ACC112 (cell line): ENCODE measurements around the gene RMDN2.

ENCODE experiments used
- H2AFZ ChIP-seq: fragments of 200-600 bp; sonication (generic); one replicate; pipeline ENCODE4 v1.6.0; 2017; ENCODE audit warnings: antibody characterized with exemption, low read length; ENCODE audit not compliant: unreplicated experiment
- H3K27ac ChIP-seq: fragments of 200-600 bp; sonication (generic); 2 replicates; pipeline ENCODE4 v1.5.1; 2014; ENCODE audit warnings: low read depth, mild to moderate bottlenecking, antibody characterized with exemption, low read length, moderate library complexity
- H3K27me3 ChIP-seq: fragments of 200-600 bp; sonication (generic); 2 replicates; pipeline ENCODE4 v1.6.1; 2014; ENCODE audit warnings: mild to moderate bottlenecking, antibody characterized with exemption, low read length, moderate library complexity, mixed read lengths; ENCODE audit not compliant: insufficient read depth
- H3K36me3 ChIP-seq: fragments of 200-600 bp; sonication (generic); 2 replicates; pipeline ENCODE4 v1.6.1; 2016; ENCODE audit warnings: mild to moderate bottlenecking, antibody characterized with exemption, low read length, moderate library complexity, mixed read lengths; ENCODE audit not compliant: insufficient read depth
- H3K4me1 ChIP-seq: fragments of 200-600 bp; sonication (generic); one replicate; pipeline ENCODE4 v1.6.1; 2016; ENCODE audit warnings: low read length, mixed read lengths; ENCODE audit not compliant: insufficient read depth, unreplicated experiment, control insufficient read depth
- H3K4me3 ChIP-seq: fragments of 200-600 bp; sonication (generic); 2 replicates; pipeline ENCODE4 v1.5.1; 2014; ENCODE audit warnings: mild to moderate bottlenecking, low read depth, low read length
- H3K79me2 ChIP-seq: fragments of 200-600 bp; sonication (generic); one replicate; pipeline ENCODE4 v1.6.0; 2016; ENCODE audit warnings: low read length; ENCODE audit not compliant: control insufficient read depth, unreplicated experiment, insufficient read depth

The RMDN2 gene

GRCh38 chr2:37898448-37898847 lies 26.6 kb upstream of the RMDN2 start:
- Histone ChIP-seq H3K79me2 (no peaks in the 10 kb centered on the region), H3K27ac (no peak overlapping the region), H3K27me3 (no peaks in the 10 kb centered on the region), H3K4me1 (no peaks in the 10 kb centered on the region), H2AFZ (no peak overlapping the region), H3K4me3 (no peak overlapping the region), H3K36me3 (no peaks in the 10 kb centered on the region)

- Histone ChIP-seq H3K27ac (no peak overlapping the region), H3K4me1 (no peaks in the 10 kb centered on the region), H3K4me3 (no peak overlapping the region), H3K36me3 (no peaks in the 10 kb centered on the region), H3K27me3 (no peaks in the 10 kb centered on the region), H2AFZ (no peak overlapping the region), H3K79me2 (no peaks in the 10 kb centered on the region)
Measured at GRCh38 chr2:37902991-37903390, 22.1 kb upstream of the RMDN2 start.

DNA sequence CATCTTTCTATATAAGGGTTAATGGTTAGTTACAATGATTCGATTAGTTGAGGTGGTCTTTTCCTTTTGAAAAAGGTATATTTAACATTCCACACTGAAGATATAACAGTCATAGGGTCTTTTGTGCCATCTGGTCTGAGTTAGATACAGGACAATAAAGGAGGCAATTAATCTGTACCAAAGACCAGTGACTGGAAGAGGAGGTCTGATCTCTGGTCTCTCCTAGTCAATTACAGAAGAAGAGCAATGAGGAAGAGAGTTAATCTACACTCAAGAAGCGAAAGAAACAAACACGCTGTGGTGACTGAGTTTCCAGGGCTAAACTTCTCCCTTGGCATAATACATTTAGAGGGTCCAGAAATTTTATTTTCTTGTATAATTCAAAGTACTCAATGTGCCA lies 20.7 kb upstream of the RMDN2 start:
- no peak overlapping the region for H2AFZ ChIP-seq
- no peaks in the 10 kb centered on the region for H3K4me1 ChIP-seq
- no peak overlapping the region for H3K27ac ChIP-seq
- no peaks in the 10 kb centered on the region for H3K36me3 ChIP-seq
- H3K4me3 ChIP-seq, result no peak overlapping the region
- H3K27me3 ChIP-seq, result no peaks in the 10 kb centered on the region
- no peaks in the 10 kb centered on the region for H3K79me2 ChIP-seq

DNA sequence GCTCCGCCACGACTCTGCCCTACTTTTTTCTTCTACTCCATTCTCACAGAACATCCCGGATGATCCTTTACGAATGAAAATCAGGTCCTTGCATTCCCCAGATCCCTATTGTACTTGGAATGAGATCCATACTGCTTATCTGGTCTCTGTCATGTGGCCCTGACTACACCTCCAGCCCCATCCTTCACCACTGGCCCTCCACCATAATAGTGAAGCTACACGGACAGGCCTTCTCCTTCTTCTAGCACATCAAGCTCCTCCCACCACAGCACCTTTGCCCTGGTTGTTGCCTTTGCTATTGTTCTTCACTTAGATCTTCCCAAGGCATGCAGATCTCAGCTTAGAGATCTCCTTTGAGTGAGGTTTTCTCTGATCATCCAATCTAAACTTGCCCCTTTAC lies 20.1 kb upstream of the RMDN2 start:
- no peaks in the 10 kb centered on the region for H3K4me1 ChIP-seq
- H3K36me3 ChIP-seq, result no peaks in the 10 kb centered on the region
- no peak overlapping the region for H3K27ac ChIP-seq
- no peaks in the 10 kb centered on the region for H3K79me2 ChIP-seq
- no peaks in the 10 kb centered on the region for H3K27me3 ChIP-seq
- no peak overlapping the region for H2AFZ ChIP-seq
- H3K4me3 ChIP-seq, result no peak overlapping the region

DNA sequence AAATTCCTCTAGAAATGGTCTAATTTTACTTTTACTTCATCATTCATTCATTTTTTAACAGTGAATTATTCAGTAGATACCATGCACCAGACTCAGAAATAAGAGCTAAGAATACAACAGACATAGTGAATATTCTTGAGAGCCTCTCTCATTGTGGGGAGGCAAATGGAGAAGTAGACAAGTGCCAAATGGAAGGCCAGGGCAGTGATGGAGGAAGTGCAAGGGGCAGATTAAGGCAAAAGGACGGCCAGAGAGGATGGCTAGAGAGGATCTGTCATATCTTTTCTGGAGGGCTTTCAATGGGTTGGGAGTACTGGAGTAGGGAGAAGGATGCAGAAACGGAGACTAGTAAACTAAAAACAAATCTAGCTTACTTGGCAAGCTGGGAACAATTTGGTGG lies 19.0 kb upstream of the RMDN2 start:
- Histone ChIP-seq H3K27ac (no peak overlapping the region), H3K4me1 (no peaks in the 10 kb centered on the region), H3K27me3 (no peaks in the 10 kb centered on the region), H3K36me3 (no peaks in the 10 kb centered on the region), H2AFZ (no peak overlapping the region), H3K79me2 (no peaks in the 10 kb centered on the region), H3K4me3 (no peak overlapping the region)

DNA sequence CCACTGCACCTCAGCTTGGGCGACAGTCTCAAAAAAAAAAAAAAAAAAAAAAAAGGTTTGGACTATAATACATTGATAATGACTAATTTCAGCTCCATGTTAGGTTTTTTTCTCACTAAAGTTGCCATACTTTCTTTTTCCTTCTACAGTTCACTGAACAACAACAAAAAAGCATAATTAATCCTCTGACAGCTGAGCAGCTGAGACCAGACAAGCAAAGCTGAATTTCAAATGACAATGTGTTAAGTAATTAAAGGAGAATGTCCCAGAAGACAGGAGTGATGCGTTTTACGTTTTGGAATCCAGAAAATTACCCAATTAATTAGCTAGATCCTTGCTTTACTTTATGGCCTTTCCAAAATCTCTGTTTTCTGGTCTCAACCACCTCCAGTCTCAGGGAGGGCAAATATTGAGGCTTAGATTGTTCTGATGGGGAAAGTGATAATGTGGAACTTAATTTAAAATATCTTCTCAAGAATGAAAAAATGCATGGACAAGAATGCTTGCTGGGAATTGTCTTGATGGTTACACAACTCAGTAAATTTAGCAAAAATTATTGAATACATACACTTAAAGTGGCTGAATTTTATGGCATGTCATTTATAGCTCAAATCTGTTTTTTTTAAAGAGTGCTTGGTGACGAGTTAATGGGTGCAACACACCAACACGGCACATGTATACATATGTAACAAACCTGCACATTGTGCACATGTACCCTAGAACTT lies 17.4 kb upstream of the RMDN2 start:
- peaks cover 9% of the 10 kb centered on the region for H3K4me1 ChIP-seq
- H3K79me2 ChIP-seq, result no peaks in the 10 kb centered on the region
- no peaks in the 10 kb centered on the region for H3K27me3 ChIP-seq
- H3K4me3 ChIP-seq, result no peak overlapping the region
- no peak overlapping the region for H3K27ac ChIP-seq
- no peak overlapping the region for H2AFZ ChIP-seq
- H3K36me3 ChIP-seq, result no peaks in the 10 kb centered on the region

DNA sequence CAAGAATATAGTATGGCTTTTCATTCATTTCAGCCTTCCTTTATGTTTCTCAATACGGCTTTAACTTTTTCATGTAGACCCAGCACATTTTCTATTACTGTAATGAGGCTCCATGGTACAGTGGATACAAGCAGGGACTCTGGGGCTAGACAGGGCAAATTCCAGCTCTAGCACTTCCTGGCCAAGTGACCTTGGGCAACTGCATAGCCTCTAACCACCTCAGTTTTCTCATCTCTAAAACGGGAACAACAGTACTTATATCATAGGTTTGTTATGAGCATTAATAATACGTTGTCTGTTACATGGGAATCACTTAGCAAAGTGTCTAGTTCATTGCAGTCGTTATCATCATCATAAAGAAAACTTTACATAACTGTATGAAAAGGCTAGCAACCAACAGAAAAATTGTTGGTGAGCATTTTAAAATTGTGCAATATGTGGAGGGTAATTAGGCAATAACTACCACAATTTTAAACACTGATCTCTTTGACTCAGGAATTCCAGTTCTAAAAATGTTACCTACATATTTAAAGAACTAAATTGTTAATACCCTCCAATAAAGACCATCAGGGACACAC lies 13.7 kb upstream of the RMDN2 start:
- no peaks in the 10 kb centered on the region for H3K36me3 ChIP-seq
- H3K4me3 ChIP-seq, result no peak overlapping the region
- H3K4me1 ChIP-seq, result peaks cover 15% of the 10 kb centered on the region
- H3K27me3 ChIP-seq, result no peaks in the 10 kb centered on the region
- H3K27ac ChIP-seq, result peak overlapping the region; percentile 55
- H2AFZ ChIP-seq, result no peak overlapping the region
- H3K79me2 ChIP-seq, result no peaks in the 10 kb centered on the region

GRCh38 chr2:37912056-37912455 lies 13.0 kb upstream of the RMDN2 start:
- Histone ChIP-seq H3K36me3 (no peaks in the 10 kb centered on the region), H2AFZ (no peak overlapping the region), H3K27me3 (no peaks in the 10 kb centered on the region), H3K27ac (peak overlapping the region; percentile 55), H3K4me3 (no peak overlapping the region), H3K79me2 (no peaks in the 10 kb centered on the region), H3K4me1 (peaks cover 22% of the 10 kb centered on the region)

DNA sequence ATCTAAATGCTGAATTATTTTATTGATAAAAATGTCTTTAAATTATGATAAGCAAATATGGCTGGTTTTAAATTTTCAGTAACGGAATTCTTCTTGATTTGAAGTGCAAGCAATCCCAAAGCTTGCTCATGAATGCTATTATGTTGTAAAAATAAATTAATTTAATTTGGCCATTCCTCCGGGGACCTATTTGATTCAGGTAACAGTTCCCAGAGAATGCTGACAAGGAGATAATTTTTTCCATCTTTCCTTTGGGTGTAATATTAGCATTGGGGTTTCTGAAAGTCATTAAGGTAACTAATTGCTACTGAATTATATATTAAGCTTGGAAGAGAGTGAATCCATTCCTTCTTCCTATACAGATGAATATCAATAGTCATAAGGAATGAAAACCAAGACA lies 12.5 kb upstream of the RMDN2 start:
- no peaks in the 10 kb centered on the region for H3K27me3 ChIP-seq
- H3K4me3 ChIP-seq, result no peak overlapping the region
- no peaks in the 10 kb centered on the region for H3K79me2 ChIP-seq
- H2AFZ ChIP-seq, result no peak overlapping the region
- no peaks in the 10 kb centered on the region for H3K36me3 ChIP-seq
- peaks cover 28% of the 10 kb centered on the region for H3K4me1 ChIP-seq
- no peak overlapping the region for H3K27ac ChIP-seq

DNA sequence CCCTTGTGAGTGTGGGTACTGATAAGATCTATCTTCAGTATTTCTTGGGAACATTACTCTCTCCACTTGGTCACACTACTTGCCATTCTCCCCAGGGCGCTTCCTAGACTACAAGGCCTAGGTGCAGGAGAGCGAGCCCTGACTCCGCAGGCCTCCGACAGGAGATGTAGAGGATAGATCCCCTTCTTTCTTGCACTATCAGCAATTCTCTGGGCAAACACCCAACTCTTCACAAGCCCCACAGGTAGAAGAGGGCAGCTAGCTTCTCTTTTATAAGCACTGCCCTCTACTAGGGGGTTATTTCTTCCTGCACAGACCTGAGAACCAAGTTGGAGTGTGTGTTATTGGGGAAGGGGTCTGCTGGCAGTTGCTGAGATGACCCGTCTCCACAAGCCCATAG lies 10.7 kb upstream of the RMDN2 start:
- Histone ChIP-seq H3K79me2 (no peaks in the 10 kb centered on the region), H3K4me3 (no peak overlapping the region), H3K36me3 (no peaks in the 10 kb centered on the region), H3K4me1 (peaks cover 36% of the 10 kb centered on the region), H3K27ac (no peak overlapping the region), H3K27me3 (no peaks in the 10 kb centered on the region), H2AFZ (no peak overlapping the region)

- Histone ChIP-seq H3K4me1 (peaks cover 36% of the 10 kb centered on the region), H3K79me2 (no peaks in the 10 kb centered on the region), H3K27me3 (no peaks in the 10 kb centered on the region), H2AFZ (no peak overlapping the region), H3K4me3 (no peak overlapping the region), H3K36me3 (no peaks in the 10 kb centered on the region), H3K27ac (0 out of 2 replicates have a peak overlapping the region, but pooled peaks have one; percentile 71)
Measured at GRCh38 chr2:37915773-37916172, 9.3 kb upstream of the RMDN2 start.
